Upper lobe of right lung (tissue), 1 donor: ENCODE measurements around the gene CHPT1. TPM values are rescaled to one million over a fixed set of nuclear protein-coding genes. Genes with fewer than 3 reads are reported as not detected.

Experiments
- ATAC-seq: fragments of 200-7000 bp; cut with Tn5 transposase; one replicate; pipeline ENCODE4 v1.9.1; 2020; ENCODE audit warnings: mild to moderate bottlenecking, moderate library complexity
- DNase-seq: peaks from one replicate; pipeline ENCODE4 v3.0.0-alpha.2; 2020
- H3K27ac ChIP-seq: fragments of 200-600 bp; one replicate; pipeline ENCODE4 v1.8.0; 2022
- H3K27me3 ChIP-seq: fragments of 200-600 bp; one replicate; pipeline ENCODE4 v1.8.0; 2022; ENCODE audit warnings: mild to moderate bottlenecking
- H3K36me3 ChIP-seq: fragments of 200-600 bp; one replicate; pipeline ENCODE4 v1.8.0; 2022
- H3K4me1 ChIP-seq: fragments of 200-600 bp; one replicate; pipeline ENCODE4 v1.8.0; 2022
- H3K4me3 ChIP-seq: fragments of 200-600 bp; one replicate; pipeline ENCODE4 v1.8.0; 2022; ENCODE audit warnings: mild to moderate bottlenecking
- H3K9me3 ChIP-seq: fragments of 200-600 bp; one replicate; pipeline ENCODE4 v1.8.0; 2022
- intact Hi-C: fragments of 100-400 bp; cut with DNase I; formaldehyde crosslinking; loops from one replicate; pipeline ENCODE4 v1.11.0; 2022
- total RNA-seq: library from RNA; stranded (reverse); fragmentation: NEBNext Ultra II Directional; extraction: Animal tissue kit (Norgen Biotek cat#: 25700); gene quantifications from one replicate; pipeline ENCODE4 v1.2.1, GENCODE V29; 2021
- TF ChIP-seq, protein P1 (sequence below): fragments of 200-600 bp; IDR thresholded peaks from one replicate; pipeline ENCODE4 v1.8.0; 2022; ENCODE audit warnings: antibody characterized with exemption
- donor health status: DM: no; HTN: yes; CAD: no; lungs with severe emphysema.

The CHPT1 gene
- total RNA-seq, 1 donor from 2014 or later = 71.4 TPM

DNA sequence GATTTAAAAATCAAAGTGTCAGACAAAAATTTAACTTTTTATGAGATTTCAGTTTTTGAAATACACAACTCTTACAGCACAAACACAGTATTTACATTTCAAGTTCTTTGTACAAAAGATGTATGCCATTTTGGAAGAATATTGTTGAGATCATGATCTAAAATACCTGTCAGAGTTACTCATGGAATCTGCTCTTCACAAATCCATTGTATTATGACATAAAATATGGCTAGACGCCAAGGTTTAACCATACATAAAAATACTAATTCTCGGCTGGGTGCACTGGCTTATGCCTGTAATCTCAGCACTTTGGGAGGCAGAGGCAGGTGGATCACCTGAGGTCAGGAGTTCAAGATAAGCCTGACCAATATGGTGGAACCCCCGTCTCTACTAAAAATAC, 48.0 kb downstream of the CHPT1 start:
- intact Hi-C loops = no loop called here
- H3K4me1 ChIP-seq = peaks cover 4% of the 10 kb centered on the region
- TF ChIP-seq, protein P1, sequence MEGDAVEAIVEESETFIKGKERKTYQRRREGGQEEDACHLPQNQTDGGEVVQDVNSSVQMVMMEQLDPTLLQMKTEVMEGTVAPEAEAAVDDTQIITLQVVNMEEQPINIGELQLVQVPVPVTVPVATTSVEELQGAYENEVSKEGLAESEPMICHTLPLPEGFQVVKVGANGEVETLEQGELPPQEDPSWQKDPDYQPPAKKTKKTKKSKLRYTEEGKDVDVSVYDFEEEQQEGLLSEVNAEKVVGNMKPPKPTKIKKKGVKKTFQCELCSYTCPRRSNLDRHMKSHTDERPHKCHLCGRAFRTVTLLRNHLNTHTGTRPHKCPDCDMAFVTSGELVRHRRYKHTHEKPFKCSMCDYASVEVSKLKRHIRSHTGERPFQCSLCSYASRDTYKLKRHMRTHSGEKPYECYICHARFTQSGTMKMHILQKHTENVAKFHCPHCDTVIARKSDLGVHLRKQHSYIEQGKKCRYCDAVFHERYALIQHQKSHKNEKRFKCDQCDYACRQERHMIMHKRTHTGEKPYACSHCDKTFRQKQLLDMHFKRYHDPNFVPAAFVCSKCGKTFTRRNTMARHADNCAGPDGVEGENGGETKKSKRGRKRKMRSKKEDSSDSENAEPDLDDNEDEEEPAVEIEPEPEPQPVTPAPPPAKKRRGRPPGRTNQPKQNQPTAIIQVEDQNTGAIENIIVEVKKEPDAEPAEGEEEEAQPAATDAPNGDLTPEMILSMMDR = no peak
- H3K27me3 ChIP-seq = no peaks in the 10 kb centered on the region
- no peak overlapping the region for H3K27ac ChIP-seq
- no peaks in the 10 kb centered on the region for H3K9me3 ChIP-seq
- ATAC-seq (no peak), DNase-seq (no peak)
- H3K36me3 ChIP-seq = peaks cover 76% of the 10 kb centered on the region
- H3K4me3 ChIP-seq = no peak overlapping the region

DNA sequence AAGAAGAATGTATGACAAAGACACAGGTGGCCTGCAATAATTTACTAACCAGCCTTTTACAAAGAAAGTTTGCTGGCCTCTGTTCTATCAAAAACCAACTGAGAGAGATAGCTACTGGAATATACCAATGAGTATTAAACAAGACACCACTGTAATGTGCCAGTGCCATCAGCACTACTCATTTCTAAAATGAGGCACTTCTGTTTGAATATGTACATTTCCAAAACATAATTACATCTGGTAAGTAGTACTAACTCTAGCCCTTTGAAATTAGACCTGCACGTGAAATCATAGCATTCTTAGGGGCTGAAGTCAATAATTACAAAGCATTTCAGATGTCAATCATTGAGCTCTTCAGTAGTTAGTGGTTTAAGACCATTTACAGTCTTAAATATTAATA, 48.8 kb downstream of the CHPT1 start:
- no peak overlapping the region for H3K27ac ChIP-seq
- H3K4me1 ChIP-seq = peaks cover 4% of the 10 kb centered on the region

DNA sequence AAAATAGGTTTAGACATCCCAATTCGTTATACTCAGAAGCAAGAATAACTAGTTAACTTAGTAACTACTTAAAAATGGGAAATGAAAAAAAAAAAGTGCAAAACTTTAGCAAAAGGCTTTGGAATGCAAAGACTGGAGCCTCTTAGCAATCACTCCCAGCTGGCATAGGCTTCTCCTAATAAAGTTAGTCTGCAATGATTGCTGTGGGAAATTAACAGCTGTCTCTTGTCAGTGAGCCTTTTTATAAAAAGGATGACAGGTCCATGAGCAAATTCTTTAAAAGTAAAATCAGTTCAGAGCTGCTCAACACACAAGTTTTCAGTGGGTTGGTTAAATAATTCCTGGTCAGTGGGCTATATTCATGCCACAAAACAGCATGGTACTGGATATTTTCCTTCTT, 49.2 kb downstream of the CHPT1 start:
- H3K4me1 ChIP-seq = peaks cover 4% of the 10 kb centered on the region
- no peak for DNase-seq

More for the DNA sequence above, 48.8 kb downstream of the CHPT1 start:
- H3K27me3 ChIP-seq = no peaks in the 10 kb centered on the region
- H3K4me3 ChIP-seq = no peak overlapping the region
- H3K36me3 ChIP-seq = peaks cover 79% of the 10 kb centered on the region
- intact Hi-C loops = no loop called here
- DNase-seq (no peak), ATAC-seq (no peak)
- TF ChIP-seq, protein P1 = no peak
- H3K9me3 ChIP-seq = no peaks in the 10 kb centered on the region

DNA sequence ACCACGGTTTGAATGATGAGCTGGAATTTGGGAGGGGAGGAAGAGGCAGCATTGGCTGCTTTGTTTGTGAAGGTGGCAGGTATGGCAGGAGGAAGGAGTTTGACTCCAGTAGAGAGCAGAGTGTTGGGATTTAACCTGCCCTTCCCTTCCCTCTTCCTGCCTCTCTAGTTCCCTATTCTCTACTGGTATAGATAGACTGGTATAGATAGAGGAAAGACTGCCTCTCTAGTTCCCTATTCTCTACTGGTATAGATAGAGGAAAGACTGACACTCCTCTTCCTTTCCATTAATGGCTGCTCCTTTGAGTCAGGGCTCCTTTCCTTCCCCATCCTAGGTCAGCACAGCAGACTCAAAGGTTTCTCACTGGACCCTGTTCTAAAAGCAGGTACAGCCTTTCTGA, 50.3 kb downstream of the CHPT1 start:
- Histone ChIP-seq H3K27ac (no peak overlapping the region), H3K27me3 (no peaks in the 10 kb centered on the region), H3K36me3 (peaks cover 82% of the 10 kb centered on the region), H3K9me3 (no peaks in the 10 kb centered on the region), H3K4me3 (no peak overlapping the region), H3K4me1 (peaks cover 4% of the 10 kb centered on the region)
- intact Hi-C loops = no loop called here
- DNase-seq (no peak), ATAC-seq (peak; percentile 74)
- TF ChIP-seq, protein P1 = no peak

More for the DNA sequence above, 49.2 kb downstream of the CHPT1 start:
- peaks cover 79% of the 10 kb centered on the region for H3K36me3 ChIP-seq
- H3K4me3 ChIP-seq = no peak overlapping the region
- H3K9me3 ChIP-seq = no peaks in the 10 kb centered on the region
- H3K27me3 ChIP-seq = no peaks in the 10 kb centered on the region
- TF ChIP-seq, protein P1 = no peak
- no peak for ATAC-seq
- intact Hi-C loops = no loop called here
- H3K27ac ChIP-seq = no peak overlapping the region

DNA sequence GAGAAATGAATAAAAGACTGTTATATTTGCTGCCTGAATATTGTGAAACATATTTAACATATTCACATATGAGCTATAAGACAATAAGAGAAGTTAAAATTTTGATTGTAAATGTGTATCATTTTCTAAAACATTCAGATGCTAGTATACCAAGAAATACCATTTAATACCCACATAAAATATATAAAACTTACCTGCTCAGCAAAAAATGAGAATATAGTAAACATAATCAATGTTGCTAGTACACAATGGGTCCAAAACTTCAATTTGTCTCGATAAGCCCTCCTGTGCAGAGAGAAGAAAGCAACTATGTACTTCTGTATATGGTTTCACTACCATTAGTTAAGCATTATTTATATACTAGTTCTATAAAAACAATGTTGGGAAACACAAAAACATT, 51.5 kb downstream of the CHPT1 start:
- DNase-seq = no peak
- Histone ChIP-seq H3K27me3 (no peaks in the 10 kb centered on the region), H3K4me3 (no peak overlapping the region), H3K4me1 (no peaks in the 10 kb centered on the region), H3K36me3 (peaks cover 84% of the 10 kb centered on the region), H3K9me3 (no peaks in the 10 kb centered on the region), H3K27ac (no peak overlapping the region)
- TF ChIP-seq, protein P1 = no peak
- intact Hi-C loops = no loop called here
- ATAC-seq = no peak

DNA sequence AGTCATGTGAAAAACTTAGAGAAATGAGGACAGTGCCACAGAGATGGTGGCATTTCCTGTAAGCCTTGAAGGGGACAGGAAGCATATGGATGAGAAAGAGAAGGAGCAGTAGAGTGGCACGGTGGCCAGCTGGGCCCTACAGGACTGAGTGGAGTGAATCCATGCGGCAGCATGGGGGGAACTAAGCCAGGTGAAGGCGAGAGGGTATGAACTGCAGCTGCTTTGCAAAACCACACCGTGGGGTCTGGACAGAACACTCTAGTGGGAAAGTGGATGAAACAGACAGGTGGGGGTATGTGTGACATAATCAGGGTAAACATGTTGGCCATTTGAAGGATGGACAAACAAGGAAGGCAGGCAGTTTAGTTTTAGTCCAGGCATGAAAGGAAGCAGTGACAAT, 52.2 kb downstream of the CHPT1 start:
- Histone ChIP-seq H3K27me3 (no peaks in the 10 kb centered on the region), H3K4me3 (no peak overlapping the region), H3K27ac (no peak overlapping the region), H3K4me1 (no peaks in the 10 kb centered on the region), H3K9me3 (no peaks in the 10 kb centered on the region), H3K36me3 (peaks cover 83% of the 10 kb centered on the region)
- intact Hi-C loops = no loop called here
- DNase-seq (no peak), ATAC-seq (no peak)
- TF ChIP-seq, protein P1 = no peak
